ENCODE measurements around the gene DOK3.

DNA sequence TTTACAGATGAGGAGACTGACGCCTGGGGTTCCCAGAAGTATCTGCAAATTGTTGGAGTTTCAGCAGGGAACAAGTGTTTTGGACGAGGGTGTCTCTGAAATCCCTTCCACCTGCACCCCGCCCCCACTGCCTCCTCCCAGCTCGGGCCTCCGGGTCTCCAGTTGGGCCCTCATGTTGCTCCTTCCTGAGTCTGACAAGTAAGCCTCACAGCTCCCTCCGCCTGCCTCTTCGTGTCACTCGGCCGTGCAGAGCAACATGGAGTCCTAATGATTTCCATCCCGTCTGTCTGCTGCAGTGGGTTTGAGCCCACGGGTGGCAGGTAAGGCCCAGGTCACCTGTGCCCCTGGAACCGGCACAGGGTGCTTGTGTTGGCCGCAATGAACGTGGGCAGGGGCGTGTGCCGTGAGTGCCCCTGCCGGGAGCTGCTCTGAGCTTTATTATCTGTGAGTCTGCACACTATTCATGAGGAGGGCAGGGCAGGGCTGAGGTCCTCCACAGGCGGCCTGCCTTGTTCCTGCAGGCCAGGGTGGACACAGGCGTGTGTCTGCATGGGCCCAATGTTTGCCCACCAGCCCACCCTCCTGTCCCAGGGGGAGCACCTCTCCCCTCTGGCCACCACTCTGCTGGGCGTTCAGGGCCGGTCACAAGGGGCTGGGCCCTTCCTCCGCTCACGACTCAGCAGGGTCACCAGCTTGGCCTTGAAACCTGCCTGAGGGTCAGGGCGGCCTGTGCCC lies 6.1 kb downstream of the DOK3 start:
- TF ChIP-seq, protein P1, sequence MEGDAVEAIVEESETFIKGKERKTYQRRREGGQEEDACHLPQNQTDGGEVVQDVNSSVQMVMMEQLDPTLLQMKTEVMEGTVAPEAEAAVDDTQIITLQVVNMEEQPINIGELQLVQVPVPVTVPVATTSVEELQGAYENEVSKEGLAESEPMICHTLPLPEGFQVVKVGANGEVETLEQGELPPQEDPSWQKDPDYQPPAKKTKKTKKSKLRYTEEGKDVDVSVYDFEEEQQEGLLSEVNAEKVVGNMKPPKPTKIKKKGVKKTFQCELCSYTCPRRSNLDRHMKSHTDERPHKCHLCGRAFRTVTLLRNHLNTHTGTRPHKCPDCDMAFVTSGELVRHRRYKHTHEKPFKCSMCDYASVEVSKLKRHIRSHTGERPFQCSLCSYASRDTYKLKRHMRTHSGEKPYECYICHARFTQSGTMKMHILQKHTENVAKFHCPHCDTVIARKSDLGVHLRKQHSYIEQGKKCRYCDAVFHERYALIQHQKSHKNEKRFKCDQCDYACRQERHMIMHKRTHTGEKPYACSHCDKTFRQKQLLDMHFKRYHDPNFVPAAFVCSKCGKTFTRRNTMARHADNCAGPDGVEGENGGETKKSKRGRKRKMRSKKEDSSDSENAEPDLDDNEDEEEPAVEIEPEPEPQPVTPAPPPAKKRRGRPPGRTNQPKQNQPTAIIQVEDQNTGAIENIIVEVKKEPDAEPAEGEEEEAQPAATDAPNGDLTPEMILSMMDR (IDR thresholded peaks at IDR 0.05) = no peak
- TF ChIP-seq EP300 (IDR thresholded peaks at IDR 0.05) (no peak), POLR2AphosphoS5 (IDR thresholded peaks at IDR 0.05) (no peak), POLR2A (IDR thresholded peaks at IDR 0.05) (peak in 1 of 4 donors; percentile 0)

Data from upper lobe of left lung (tissue), 4 donors.